Stomach (tissue), 9 donors: ENCODE measurements around the gene CBX4. TPM values are rescaled to one million over a fixed set of nuclear protein-coding genes. Genes with fewer than 3 reads are reported as not detected.

ENCODE experiments used
- DNase-seq, 2 donors: peaks; one replicate each; pipeline versions ENCODE4 v3.0.0 to v3.0.0-alpha.2; 2013 to 2019
- H3K27ac ChIP-seq, 5 donors: fragments of 200-600 bp in 4 of 5; sonication (generic) in 4 of 5; one replicate each; pipeline ENCODE4 v1.5.1; 2013 to 2019; ENCODE audit warnings: mild to moderate bottlenecking in 1 of 5, moderate library complexity in 1 of 5
- H3K27me3 ChIP-seq, 3 donors: fragments of 200-600 bp; sonication (generic); one replicate each; pipeline ENCODE4 v1.5.1; 2017 to 2019; ENCODE audit warnings: mixed run types in 1 of 3
- H3K36me3 ChIP-seq, 4 donors: fragments of 200-600 bp; sonication (generic); 1 replicate in 3 of 4; 2 replicates in 1 of 4; pipeline ENCODE4 v1.5.1; 2016 to 2019
- H3K4me1 ChIP-seq, 4 donors: fragments of 200-600 bp; sonication (generic); one replicate each; pipeline ENCODE4 v1.5.1; 2016 to 2019
- H3K4me3 ChIP-seq, 4 donors: fragments of 200-600 bp; sonication (generic) in 3 of 4; one replicate each; pipeline ENCODE4 v1.5.1; 2016 to 2019; ENCODE audit warnings: mild to moderate bottlenecking in 1 of 4
- H3K9me3 ChIP-seq, 4 donors: fragments of 200-600 bp; sonication (generic); one replicate each; pipeline ENCODE4 v1.5.1; 2016 to 2019
- EP300 ChIP-seq: sonication (generic); formaldehyde crosslinking; IDR thresholded peaks from one replicate; pipeline ENCODE4 v1.6.1; 2017; ENCODE audit warnings: antibody characterized with exemption
- POLR2A ChIP-seq, 4 donors: fragments of 450-650 bp; IDR thresholded peaks; one replicate each; pipeline ENCODE4 v1.6.1; 2016; ENCODE audit warnings: antibody characterized with exemption in 4 of 4, control low read depth in 2 of 4, mild to moderate bottlenecking in 1 of 4, moderate library complexity in 1 of 4
- POLR2AphosphoS5 ChIP-seq, 3 donors: sonication (generic); formaldehyde crosslinking; IDR thresholded peaks; one replicate each; pipeline ENCODE4 v1.6.1; 2016; ENCODE audit warnings: antibody characterized with exemption in 3 of 3
- WGBS, 5 donors: extraction: QIAGEN DNeasy Blood & Tissue Kit in 3 of 5; methylation state at CpG; one replicate each; pipeline versions ENCODE4 v1.1.5 to v1.1.7; 2013 to 2018; 5-methylcytosine and 5-hydroxymethylcytosine counted together
- intact Hi-C: fragments of 100-400 bp; cut with DNase I; formaldehyde crosslinking; loops from one replicate; pipeline ENCODE4 v1.15.1; 2023; ENCODE audit warnings: low total_unique reads
- polyA plus RNA-seq, 3 donors: library from polyadenylated mRNA; stranded (reverse); fragments of 200-250 nt; gene quantifications; one replicate each; pipeline ENCODE4 v1.2.3, GENCODE V29; 2013
- total RNA-seq, 5 donors: library from RNA; depleted of rRNA; stranded (reverse); fragments of >200 nt; gene quantifications; one replicate each; pipeline versions ENCODE4 v1.1.0 to v1.2.3, GENCODE V29; 2014 to 2016
- TF ChIP-seq, protein P1 (sequence below), 7 experiments: fragments of 450-650 bp in 4 of 7; fragments of 200-600 bp in 3 of 7; sonication (generic) in 3 of 7; IDR thresholded peaks; one replicate each; pipeline ENCODE4 v1.5.1; 2016 to 2019; ENCODE audit warnings: antibody characterized with exemption in 7 of 7, control low read depth in 2 of 7, mild to moderate bottlenecking in 1 of 7
- donor health status: healthy with polysubstance abuse.
- donor health status: Bipolar disorder and iron deficiency.
- donor health status: healthy.

Gene CBX4
- total and polyA plus RNA-seq, 8 donors, result 1.8 to 10.6 (median 8.3) TPM

- 41 to 59% (median 52%) methylated on average over 41 to 63 of the region's 63 CpGs for WGBS, 5 donors
- Histone ChIP-seq H3K27me3 (peaks cover 38 to 81% (median 59%) of the 10 kb centered on the region in 3 donors), H3K36me3 (peaks cover 0 to 9% (median 6%) of the 10 kb centered on the region in 4 donors), H3K27ac (peak overlapping the region in 3 of 5 donors; percentile 26 to 71 (median 47)), H3K4me1 (peaks cover 37 to 70% (median 58%) of the 10 kb centered on the region in 4 donors), H3K4me3 (peak overlapping the region; percentile 18 to 27 (median 21)), H3K9me3 (no peaks in the 10 kb centered on the region)
- peak in 1 of 2 donors; percentile 77 for DNase-seq
- no peak for TF ChIP-seq EP300
- TF ChIP-seq, protein P1, sequence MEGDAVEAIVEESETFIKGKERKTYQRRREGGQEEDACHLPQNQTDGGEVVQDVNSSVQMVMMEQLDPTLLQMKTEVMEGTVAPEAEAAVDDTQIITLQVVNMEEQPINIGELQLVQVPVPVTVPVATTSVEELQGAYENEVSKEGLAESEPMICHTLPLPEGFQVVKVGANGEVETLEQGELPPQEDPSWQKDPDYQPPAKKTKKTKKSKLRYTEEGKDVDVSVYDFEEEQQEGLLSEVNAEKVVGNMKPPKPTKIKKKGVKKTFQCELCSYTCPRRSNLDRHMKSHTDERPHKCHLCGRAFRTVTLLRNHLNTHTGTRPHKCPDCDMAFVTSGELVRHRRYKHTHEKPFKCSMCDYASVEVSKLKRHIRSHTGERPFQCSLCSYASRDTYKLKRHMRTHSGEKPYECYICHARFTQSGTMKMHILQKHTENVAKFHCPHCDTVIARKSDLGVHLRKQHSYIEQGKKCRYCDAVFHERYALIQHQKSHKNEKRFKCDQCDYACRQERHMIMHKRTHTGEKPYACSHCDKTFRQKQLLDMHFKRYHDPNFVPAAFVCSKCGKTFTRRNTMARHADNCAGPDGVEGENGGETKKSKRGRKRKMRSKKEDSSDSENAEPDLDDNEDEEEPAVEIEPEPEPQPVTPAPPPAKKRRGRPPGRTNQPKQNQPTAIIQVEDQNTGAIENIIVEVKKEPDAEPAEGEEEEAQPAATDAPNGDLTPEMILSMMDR (IDR thresholded peaks at IDR 0.05), result no peak
- TF ChIP-seq POLR2AphosphoS5 (IDR thresholded peaks at IDR 0.05), result no peak
- no peak for TF ChIP-seq POLR2A (IDR thresholded peaks at IDR 0.05)
- intact Hi-C loops, result no loop called here
Measured at GRCh38 chr17:79792984-79793923, 46.0 kb downstream of the CBX4 start.

GRCh38 chr17:79792341-79792871 lies 46.8 kb downstream of the CBX4 start:
- Histone ChIP-seq H3K4me3 (peak overlapping the region in 3 of 4 donors; percentile 20 to 27 (median 22)), H3K4me1 (peaks cover 31 to 62% (median 49%) of the 10 kb centered on the region in 4 donors), H3K27ac (peak overlapping the region in 1 of 5 donors; percentile 71), H3K9me3 (no peaks in the 10 kb centered on the region), H3K36me3 (peaks cover 0 to 9% (median 6%) of the 10 kb centered on the region in 4 donors), H3K27me3 (peaks cover 34 to 81% (median 51%) of the 10 kb centered on the region in 3 donors)
- WGBS, 5 donors, result 17 to 25% (median 22%) methylated on average over 22 of the region's 22 CpGs
- no peak for DNase-seq
- intact Hi-C loops, result no loop called here
- TF ChIP-seq EP300 (no peak), POLR2AphosphoS5 (IDR thresholded peaks at IDR 0.05) (no peak), POLR2A (IDR thresholded peaks at IDR 0.05) (no peak)
- TF ChIP-seq, protein P1 (IDR thresholded peaks at IDR 0.05), result no peak

DNA sequence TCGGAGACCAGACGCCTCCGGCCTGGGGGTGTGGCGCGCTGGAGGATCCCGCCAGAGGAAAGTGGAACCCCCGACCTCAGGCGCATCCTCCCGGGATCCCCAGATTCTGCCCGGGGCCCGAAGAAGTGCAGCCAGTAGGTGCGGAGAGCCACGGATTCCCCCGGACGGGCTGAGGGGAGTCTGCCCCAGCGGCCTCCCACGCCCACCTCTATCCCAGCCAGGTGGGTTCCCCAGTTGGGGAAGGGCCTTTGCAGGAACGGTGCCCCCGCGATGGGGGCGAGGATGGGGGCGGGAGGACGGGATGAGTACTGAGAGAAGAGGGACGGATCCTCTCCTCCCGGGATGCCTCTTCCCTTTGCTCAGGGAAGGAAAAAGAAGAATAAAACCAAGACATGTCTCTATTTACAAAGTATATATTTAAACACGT lies 47.5 kb downstream of the CBX4 start:
- H3K4me1 ChIP-seq, result peaks cover 31 to 61% (median 47%) of the 10 kb centered on the region in 4 donors
- no peak for DNase-seq
- H3K27me3 ChIP-seq, result peaks cover 34 to 87% (median 50%) of the 10 kb centered on the region in 3 donors
- peak overlapping the region in 1 of 4 donors; percentile 10 for H3K4me3 ChIP-seq
- no peaks in the 10 kb centered on the region for H3K9me3 ChIP-seq
- intact Hi-C loops, result no loop called here
- peaks cover 0 to 9% (median 6%) of the 10 kb centered on the region in 4 donors for H3K36me3 ChIP-seq
- WGBS, 5 donors, result 6 to 14% (median 7%) methylated on average over 10 to 26 of the region's 26 CpGs
- no peak overlapping the region for H3K27ac ChIP-seq
- TF ChIP-seq EP300, result no peak
- TF ChIP-seq POLR2A (IDR thresholded peaks at IDR 0.05), result no peak
- no peak for TF ChIP-seq POLR2AphosphoS5 (IDR thresholded peaks at IDR 0.05)
- TF ChIP-seq, protein P1 (IDR thresholded peaks at IDR 0.05), result no peak
